Measurements from ENCODE around the gene USH1C.

The USH1C gene

DNA sequence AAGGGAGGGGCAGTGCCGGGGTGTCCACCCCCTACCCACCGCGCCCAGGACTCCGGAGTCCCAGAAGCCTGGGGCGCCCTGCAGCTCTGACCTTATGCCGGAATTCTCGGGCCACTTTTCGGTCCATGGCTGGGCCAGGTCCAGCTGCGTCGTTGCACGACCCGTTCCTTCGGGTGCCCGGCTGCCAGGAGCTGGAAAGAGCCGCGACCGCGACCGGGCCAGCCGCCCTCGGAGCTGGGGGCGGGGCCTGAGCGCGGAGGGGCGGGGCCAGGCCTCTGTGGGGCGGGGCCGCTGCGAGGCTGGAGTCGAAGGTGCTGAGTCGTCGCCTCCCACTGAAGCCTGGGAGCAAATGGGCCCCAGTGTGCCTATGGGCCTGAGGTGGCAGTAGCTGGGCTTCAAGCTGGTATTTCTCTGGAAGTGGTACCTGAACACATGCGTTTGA lies at the start of gene USH1C:
TSS of gene USH1C (minus strand) at position 236 of the 442 bp plus-strand sequence. CDS start at position 127, 109 bp downstream.
- no peak for DNase-seq

DNA sequence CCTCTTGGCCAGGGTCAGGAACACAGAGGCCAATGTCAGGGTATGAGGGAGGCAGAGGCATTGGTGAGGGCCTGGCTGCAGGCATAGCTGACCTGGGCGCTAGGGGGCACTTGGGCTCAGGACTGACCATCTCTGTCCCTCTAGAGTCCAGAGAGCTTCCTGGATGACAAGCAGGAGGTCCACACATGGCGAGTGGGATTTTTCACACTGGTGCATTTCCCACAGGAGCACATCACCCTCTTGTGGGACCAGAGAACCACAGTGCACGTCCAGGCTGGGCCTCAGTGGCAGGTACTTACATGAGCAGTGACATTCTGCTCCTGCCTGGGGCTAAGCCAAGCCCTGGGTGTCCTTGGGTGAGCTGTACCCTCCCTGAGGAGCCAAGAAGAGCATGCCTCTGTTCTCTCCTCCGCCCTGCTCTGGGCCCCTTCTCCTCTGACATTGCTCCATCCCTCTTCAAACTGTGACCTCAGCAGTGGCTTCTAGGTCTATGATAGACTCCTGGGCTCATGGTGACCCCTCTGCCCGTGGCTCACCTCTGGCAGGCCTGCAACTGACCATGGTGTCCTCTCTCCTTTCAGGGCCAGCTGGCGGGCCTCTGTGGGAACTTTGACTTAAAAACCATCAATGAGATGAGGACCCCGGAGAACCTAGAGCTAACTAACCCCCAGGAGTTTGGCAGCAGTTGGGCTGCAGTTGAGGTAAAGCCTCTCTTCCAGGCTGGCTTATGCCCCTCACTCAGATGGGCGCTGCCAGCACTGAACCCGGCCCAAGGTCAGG lies 49.4 kb upstream of the USH1C start:
- DNase-seq: no peak

DNA sequence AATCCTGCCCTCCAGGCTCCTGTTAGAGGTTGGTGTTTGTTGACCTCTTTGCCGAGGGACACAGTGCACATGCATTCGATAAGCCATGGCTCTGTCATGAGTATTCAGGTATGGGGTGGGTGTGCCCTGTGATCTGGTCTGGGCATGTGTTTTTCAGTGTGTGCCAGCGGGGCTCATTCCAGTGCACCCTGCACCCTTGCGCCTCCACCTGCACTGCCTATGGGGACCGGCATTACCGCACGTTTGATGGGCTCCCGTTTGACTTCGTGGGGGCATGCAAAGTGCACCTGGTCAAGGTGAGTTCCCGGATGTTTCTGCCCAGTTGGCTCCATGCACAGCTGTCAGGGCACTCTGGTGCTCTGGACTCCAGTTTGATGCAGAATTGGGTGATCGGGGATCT lies 47.1 kb upstream of the USH1C start:
- no peak for DNase-seq

- DNase-seq: no peak
Measured at GRCh38 chr11:17590463-17590862, 46.2 kb upstream of the USH1C start.

DNA sequence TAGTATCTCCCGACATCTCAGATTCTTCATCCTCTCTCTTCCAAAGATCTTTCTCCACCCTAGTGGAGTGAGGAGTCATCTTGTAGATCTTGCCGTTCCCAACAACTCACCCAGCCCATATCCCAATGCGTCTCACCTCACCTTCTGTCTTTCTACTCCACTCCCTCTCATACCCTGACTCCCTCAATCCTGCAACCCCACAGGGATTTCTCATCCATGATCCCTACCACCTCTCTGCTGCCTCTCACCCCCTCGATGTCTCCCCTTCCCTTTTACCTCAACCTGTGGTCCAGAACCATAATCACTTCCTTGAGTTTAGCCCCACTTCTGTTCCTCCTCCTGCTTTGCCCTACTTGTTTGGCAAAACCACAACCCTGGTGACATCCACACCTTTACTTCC lies 44.5 kb upstream of the USH1C start:
- no peak for DNase-seq

- no peak for DNase-seq
Measured at GRCh38 chr11:17588166-17588565, 44.0 kb upstream of the USH1C start.

GRCh38 chr11:17585911-17586695 lies 41.9 kb upstream of the USH1C start:
- no peak for DNase-seq

- DNase-seq: no peak
Measured at GRCh38 chr11:17581732-17582053, 37.5 kb upstream of the USH1C start.

DNA sequence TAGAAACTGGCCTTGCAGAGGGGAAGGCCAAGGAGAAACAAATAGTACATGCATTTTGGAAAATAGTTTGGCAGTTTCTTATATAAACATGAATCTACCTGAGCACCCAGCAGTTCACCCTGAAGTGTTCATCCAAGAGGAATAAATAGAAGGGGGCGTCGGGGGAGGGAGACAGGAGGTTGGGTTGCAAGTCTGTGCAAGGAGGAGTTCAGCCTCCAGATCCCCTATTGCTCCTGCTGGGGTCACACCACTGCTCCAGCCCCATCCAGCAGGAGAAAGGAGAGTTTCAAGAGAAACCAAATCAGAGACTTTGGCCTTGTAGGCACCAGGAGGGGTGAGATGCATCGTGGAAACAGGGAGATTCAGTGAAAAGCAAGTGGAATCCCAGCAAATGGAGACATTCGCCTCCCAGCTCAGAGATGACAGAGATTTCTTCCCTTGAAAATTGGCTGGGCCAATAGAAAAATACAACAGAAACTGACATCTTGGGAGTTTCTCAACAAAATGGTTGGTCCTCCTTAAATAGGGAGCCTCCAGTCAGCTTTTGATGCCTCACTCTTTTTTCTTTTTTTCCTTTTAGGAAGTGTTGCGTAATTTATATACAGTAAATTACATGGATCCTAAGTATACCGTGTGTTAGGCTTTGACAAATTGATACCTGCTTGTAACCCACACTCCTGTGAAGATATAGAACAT lies 37.0 kb upstream of the USH1C start:
- DNase-seq: no peak

DNA sequence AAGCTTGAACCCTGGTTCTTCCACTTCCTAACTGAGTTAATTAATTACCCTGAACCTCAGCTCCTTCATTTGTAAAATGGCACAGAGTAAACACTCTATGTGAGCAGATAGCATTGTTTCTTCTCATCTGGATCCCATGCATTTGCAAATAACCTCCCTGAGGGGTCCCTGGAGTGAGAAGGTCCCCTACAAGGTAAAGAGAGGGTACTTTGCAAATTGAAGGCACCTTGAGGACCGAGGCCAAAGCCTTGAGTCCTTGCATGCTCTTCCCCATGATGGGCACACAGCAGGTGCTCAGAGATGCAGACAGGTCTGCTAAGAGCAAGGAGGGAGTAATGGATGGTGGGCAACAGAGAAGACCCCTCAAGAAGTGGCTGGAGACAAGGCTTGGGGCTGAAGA lies 36.1 kb upstream of the USH1C start:
- no peak for DNase-seq

- DNase-seq: no peak
Measured at GRCh38 chr11:17579451-17579850, 35.2 kb upstream of the USH1C start.

- DNase-seq: no peak
Measured at GRCh38 chr11:17578958-17579357, 34.7 kb upstream of the USH1C start.

DNA sequence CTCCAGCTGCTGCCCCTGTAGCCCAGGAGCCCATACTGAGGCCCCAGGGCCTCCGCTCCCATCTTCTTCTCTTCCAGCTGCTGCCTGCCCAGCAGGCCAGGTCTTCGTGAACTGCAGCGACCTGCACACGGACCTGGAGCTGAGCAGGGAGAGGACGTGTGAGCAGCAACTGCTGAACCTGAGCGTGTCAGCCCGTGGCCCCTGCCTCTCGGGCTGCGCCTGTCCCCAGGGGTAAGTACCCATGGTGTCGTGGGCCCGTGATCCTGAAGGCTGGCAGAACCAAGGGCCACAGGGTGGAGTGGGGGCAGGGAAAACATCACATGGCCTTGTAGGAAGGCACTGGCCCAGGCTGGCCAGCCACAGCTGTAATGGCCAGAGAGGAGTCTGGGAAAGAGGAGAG lies 34.1 kb upstream of the USH1C start:
- DNase-seq: no peak

- DNase-seq: no peak
Measured at GRCh38 chr11:17575431-17576425, 31.5 kb upstream of the USH1C start.

DNA sequence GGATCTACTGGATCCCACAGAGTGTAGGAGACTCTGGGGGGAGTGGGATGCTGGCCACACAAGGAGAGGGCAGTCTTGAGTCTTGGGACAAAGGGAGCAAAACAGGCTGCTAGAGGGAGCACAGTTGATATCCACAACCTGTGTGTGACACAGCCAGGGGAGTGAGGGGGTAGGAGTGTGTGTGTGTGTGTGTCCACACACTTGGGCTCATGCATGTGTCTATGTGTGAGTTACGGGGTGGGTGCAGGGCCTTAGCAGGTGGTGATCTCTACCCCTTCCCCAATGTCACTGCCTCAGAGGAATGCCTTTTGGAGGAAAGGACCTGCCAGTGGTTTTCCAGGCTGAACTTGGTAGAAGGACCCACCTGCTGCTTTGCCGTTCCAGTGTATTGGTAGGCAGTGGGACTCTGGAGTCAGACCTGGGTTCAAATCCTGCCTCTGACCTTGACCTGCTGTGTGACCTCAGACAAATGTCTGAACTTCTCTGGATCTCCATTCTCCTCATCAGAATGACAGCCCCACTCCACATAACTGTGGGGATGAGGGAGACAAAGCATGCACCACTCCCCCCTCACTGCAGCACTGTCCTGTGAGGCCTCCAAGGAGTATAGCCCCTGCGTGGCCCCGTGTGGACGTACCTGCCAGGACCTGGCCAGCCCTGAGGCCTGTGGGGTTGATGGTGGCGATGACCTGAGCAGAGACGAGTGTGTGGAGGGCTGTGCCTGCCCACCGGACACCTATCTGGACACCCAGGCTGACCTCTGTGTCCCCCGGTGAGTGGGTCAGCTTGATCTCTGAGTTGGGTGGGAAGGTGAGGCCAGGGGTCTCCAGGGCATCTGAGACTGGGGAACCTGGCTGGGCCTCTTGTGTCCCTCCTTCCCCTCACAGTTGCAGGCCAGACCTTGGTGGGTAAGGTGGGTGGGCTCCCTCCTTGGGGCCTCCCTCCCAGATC lies 30.2 kb upstream of the USH1C start:
- DNase-seq: no peak

DNA sequence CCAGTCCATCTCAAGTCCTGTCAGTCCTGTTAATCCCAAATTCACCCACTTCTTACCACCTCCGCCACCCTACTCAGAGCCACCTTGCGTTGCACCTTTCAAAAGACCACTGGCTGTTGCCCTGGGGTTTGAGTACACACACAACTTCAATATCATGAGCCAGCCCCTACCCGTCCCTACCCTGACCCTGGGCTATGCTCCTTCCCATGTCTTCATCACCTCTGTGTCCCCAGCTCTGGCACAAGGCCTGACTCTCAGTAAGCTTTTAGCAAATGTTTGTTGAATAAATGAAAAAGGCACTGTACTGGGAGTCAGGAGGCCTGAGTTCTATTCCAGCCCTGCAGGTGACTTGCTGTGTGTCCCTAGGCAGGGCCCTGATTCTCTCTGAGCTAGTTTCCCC lies 29.3 kb upstream of the USH1C start:
- DNase-seq: no peak

- DNase-seq: no peak
Measured at GRCh38 chr11:17572791-17573460, 28.7 kb upstream of the USH1C start.

DNA sequence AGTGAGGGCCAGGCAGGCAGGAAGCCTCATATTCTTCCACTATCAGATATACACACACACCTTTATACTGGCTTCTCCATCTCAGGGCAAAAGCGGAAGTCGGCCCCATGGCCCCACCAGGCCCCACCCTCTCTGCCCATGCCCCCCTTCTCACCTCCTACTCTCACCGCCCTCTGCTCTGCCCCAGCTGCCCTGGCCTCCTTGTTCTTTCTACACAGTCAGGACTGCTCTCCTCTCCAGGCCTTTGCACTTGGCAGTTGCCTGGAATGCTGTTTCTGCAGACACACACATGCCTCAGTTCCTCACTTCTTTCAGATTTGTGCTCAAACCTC lies 28.1 kb upstream of the USH1C start:
- DNase-seq: no peak

- no peak for DNase-seq
Measured at GRCh38 chr11:17571431-17572358, 27.5 kb upstream of the USH1C start.

DNA sequence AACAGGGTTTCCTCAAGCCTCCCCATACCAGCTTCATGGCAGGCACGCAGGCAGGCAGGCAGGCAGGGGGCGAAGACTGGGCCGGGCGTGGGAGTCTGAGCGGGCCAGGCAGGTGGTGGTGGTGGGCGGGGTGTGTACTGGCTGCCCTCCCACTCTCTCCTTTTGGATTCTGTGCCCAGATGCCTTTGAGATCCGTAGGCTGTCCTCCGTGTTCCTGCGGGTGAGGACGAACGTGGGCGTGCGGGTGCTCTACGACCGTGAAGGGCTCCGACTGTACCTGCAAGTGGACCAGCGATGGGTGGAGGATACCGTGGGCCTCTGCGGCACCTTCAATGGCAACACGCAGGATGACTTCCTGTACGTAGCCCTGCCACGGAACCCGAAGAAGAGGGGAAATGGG lies 25.8 kb upstream of the USH1C start:
- DNase-seq: no peak

Data from NCI-H1417 treated with DMSO at 0.1 percent for 48 hours (cell line).